Measurements from ENCODE around the gene ATP12A. TPM values are rescaled to one million over a fixed set of nuclear protein-coding genes. Genes with fewer than 3 reads are reported as not detected.
A peak's percentile ranks its signal among the peaks of the same experiment; 100 is the strongest.

ATP12A gene
- polyA plus RNA-seq, 6 donors from 2014 or later: not detected

GRCh38 chr13:24706886-24707585 is 26.8 kb downstream of the ATP12A start:
- Mint-ChIP-seq H3K4me1 (peaks cover 12 to 14% (median 13%) of the 10 kb centered on the region in 3 donors), H3K4me3 (no peak overlapping the region), H3K9me3 (no peaks in the 10 kb centered on the region), H3K36me3 (no peaks in the 10 kb centered on the region), H3K27me3 (peaks cover 15 to 27% (median 19%) of the 10 kb centered on the region in 3 donors), H3K27ac (no peak overlapping the region)
- ATAC-seq (ENCODE audit: low read depth in 2 of 2): no peak
- no peak for DNase-seq

- peak; percentile 72 to 88 for ATAC-seq (ENCODE audit: low read depth in 2 of 2)
Measured at GRCh38 chr13:24709186-24709913, 29.1 kb downstream of the ATP12A start.

GRCh38 chr13:24713022-24713421 is 32.8 kb downstream of the ATP12A start:
- DNase-seq (no peak), ATAC-seq (ENCODE audit: low read depth in 2 of 2) (no peak)
- Mint-ChIP-seq H3K36me3 (no peaks in the 10 kb centered on the region), H3K27me3 (peaks cover 25 to 34% (median 27%) of the 10 kb centered on the region in 3 donors), H3K4me1 (peaks cover 12 to 14% (median 13%) of the 10 kb centered on the region in 3 donors), H3K27ac (peak overlapping the region in 1 of 6 donors; percentile 55), H3K4me3 (no peak overlapping the region), H3K9me3 (no peaks in the 10 kb centered on the region)

More at GRCh38 chr13:24709186-24709913, 29.1 kb downstream of the ATP12A start:
- Mint-ChIP-seq H3K4me1 (peaks cover 12 to 14% (median 13%) of the 10 kb centered on the region in 3 donors), H3K27me3 (peaks cover 25 to 27% (median 27%) of the 10 kb centered on the region in 3 donors), H3K4me3 (peak overlapping the region; percentile 6 to 84 (median 64)), H3K9me3 (no peaks in the 10 kb centered on the region), H3K27ac (peak overlapping the region in 3 of 6 donors; percentile 12 to 34 (median 26)), H3K36me3 (no peaks in the 10 kb centered on the region)
- peak; percentile 19 for DNase-seq

- no peak overlapping the region for H3K4me3 Mint-ChIP-seq
- H3K36me3 Mint-ChIP-seq: no peaks in the 10 kb centered on the region
- no peak for ATAC-seq (ENCODE audit: low read depth in 2 of 2)
- H3K4me1 Mint-ChIP-seq: no peaks in the 10 kb centered on the region
- peaks cover 22 to 36% (median 35%) of the 10 kb centered on the region in 3 donors for H3K27me3 Mint-ChIP-seq
- peak overlapping the region in 1 of 6 donors; percentile 4 for H3K27ac Mint-ChIP-seq
- no peaks in the 10 kb centered on the region for H3K9me3 Mint-ChIP-seq
- no peak for DNase-seq
Measured at GRCh38 chr13:24716011-24716410, 35.8 kb downstream of the ATP12A start.

- Mint-ChIP-seq H3K27me3 (peaks cover 20 to 36% (median 31%) of the 10 kb centered on the region in 3 donors), H3K9me3 (no peaks in the 10 kb centered on the region), H3K36me3 (no peaks in the 10 kb centered on the region), H3K27ac (no peak overlapping the region), H3K4me1 (no peaks in the 10 kb centered on the region), H3K4me3 (no peak overlapping the region)
- no peak for DNase-seq
- ATAC-seq (ENCODE audit: low read depth in 2 of 2): no peak
Measured at GRCh38 chr13:24716446-24716845, 36.2 kb downstream of the ATP12A start.

GRCh38 chr13:24717217-24717616 is 37.0 kb downstream of the ATP12A start:
- peaks cover 18 to 36% (median 25%) of the 10 kb centered on the region in 3 donors for H3K27me3 Mint-ChIP-seq
- ATAC-seq (ENCODE audit: low read depth in 2 of 2) (no peak), DNase-seq (no peak)
- H3K4me1 Mint-ChIP-seq: no peaks in the 10 kb centered on the region
- H3K4me3 Mint-ChIP-seq: no peak overlapping the region
- H3K9me3 Mint-ChIP-seq: no peaks in the 10 kb centered on the region
- no peak overlapping the region for H3K27ac Mint-ChIP-seq
- H3K36me3 Mint-ChIP-seq: no peaks in the 10 kb centered on the region

GRCh38 chr13:24718192-24718965 is 38.2 kb downstream of the ATP12A start:
- Mint-ChIP-seq H3K4me1 (no peaks in the 10 kb centered on the region), H3K27ac (no peak overlapping the region), H3K4me3 (no peak overlapping the region), H3K27me3 (peaks cover 10 to 39% (median 26%) of the 10 kb centered on the region in 3 donors), H3K9me3 (no peaks in the 10 kb centered on the region), H3K36me3 (no peaks in the 10 kb centered on the region)
- DNase-seq (no peak), ATAC-seq (ENCODE audit: low read depth in 2 of 2) (no peak)

GRCh38 chr13:24719139-24719538 is 38.9 kb downstream of the ATP12A start:
- Mint-ChIP-seq H3K27ac (no peak overlapping the region), H3K4me1 (no peaks in the 10 kb centered on the region), H3K27me3 (peaks cover 11 to 42% (median 31%) of the 10 kb centered on the region in 3 donors), H3K9me3 (no peaks in the 10 kb centered on the region), H3K36me3 (no peaks in the 10 kb centered on the region), H3K4me3 (no peak overlapping the region)
- no peak for ATAC-seq (ENCODE audit: low read depth in 2 of 2)
- DNase-seq: no peak

- Mint-ChIP-seq H3K9me3 (no peaks in the 10 kb centered on the region), H3K27me3 (peaks cover 13 to 49% (median 38%) of the 10 kb centered on the region in 3 donors), H3K36me3 (no peaks in the 10 kb centered on the region), H3K4me1 (no peaks in the 10 kb centered on the region), H3K4me3 (no peak overlapping the region), H3K27ac (no peak overlapping the region)
- ATAC-seq (ENCODE audit: low read depth in 2 of 2) (no peak), DNase-seq (no peak)
Measured at GRCh38 chr13:24723206-24723605, 43.0 kb downstream of the ATP12A start.

GRCh38 chr13:24724714-24725113 is 44.5 kb downstream of the ATP12A start:
- Mint-ChIP-seq H3K36me3 (no peaks in the 10 kb centered on the region), H3K4me3 (no peak overlapping the region), H3K27me3 (peaks cover 12 to 47% (median 38%) of the 10 kb centered on the region in 3 donors), H3K4me1 (no peaks in the 10 kb centered on the region), H3K9me3 (no peaks in the 10 kb centered on the region), H3K27ac (no peak overlapping the region)
- no peak for ATAC-seq (ENCODE audit: low read depth in 2 of 2)
- DNase-seq: no peak

- H3K9me3 Mint-ChIP-seq: no peaks in the 10 kb centered on the region
- ATAC-seq (ENCODE audit: low read depth in 2 of 2): no peak
- H3K4me1 Mint-ChIP-seq: no peaks in the 10 kb centered on the region
- DNase-seq: no peak
- H3K27ac Mint-ChIP-seq: peak overlapping the region in 1 of 6 donors; percentile 1
- peaks cover 8 to 40% (median 33%) of the 10 kb centered on the region in 3 donors for H3K27me3 Mint-ChIP-seq
- H3K4me3 Mint-ChIP-seq: no peak overlapping the region
- no peaks in the 10 kb centered on the region for H3K36me3 Mint-ChIP-seq
Measured at GRCh38 chr13:24725379-24725778, 45.2 kb downstream of the ATP12A start.

GRCh38 chr13:24727731-24728601 is 47.8 kb downstream of the ATP12A start:
- no peak overlapping the region for H3K27ac Mint-ChIP-seq
- H3K4me3 Mint-ChIP-seq: no peak overlapping the region
- peaks cover 9 to 21% (median 14%) of the 10 kb centered on the region in 7 donors for H3K9me3 Mint-ChIP-seq
- DNase-seq: peak; percentile 25
- peak; percentile 84 to 93 for ATAC-seq (ENCODE audit: low read depth in 2 of 2)
- peaks cover 0 to 5% (median 5%) of the 10 kb centered on the region in 3 donors for H3K4me1 Mint-ChIP-seq
- H3K36me3 Mint-ChIP-seq: peaks cover 0 to 7% of the 10 kb centered on the region in 2 donors
- peaks cover 8 to 32% (median 30%) of the 10 kb centered on the region in 3 donors for H3K27me3 Mint-ChIP-seq

Data from naive B cell (primary cell).